ENCODE data around the gene FKBP2.

DNA sequence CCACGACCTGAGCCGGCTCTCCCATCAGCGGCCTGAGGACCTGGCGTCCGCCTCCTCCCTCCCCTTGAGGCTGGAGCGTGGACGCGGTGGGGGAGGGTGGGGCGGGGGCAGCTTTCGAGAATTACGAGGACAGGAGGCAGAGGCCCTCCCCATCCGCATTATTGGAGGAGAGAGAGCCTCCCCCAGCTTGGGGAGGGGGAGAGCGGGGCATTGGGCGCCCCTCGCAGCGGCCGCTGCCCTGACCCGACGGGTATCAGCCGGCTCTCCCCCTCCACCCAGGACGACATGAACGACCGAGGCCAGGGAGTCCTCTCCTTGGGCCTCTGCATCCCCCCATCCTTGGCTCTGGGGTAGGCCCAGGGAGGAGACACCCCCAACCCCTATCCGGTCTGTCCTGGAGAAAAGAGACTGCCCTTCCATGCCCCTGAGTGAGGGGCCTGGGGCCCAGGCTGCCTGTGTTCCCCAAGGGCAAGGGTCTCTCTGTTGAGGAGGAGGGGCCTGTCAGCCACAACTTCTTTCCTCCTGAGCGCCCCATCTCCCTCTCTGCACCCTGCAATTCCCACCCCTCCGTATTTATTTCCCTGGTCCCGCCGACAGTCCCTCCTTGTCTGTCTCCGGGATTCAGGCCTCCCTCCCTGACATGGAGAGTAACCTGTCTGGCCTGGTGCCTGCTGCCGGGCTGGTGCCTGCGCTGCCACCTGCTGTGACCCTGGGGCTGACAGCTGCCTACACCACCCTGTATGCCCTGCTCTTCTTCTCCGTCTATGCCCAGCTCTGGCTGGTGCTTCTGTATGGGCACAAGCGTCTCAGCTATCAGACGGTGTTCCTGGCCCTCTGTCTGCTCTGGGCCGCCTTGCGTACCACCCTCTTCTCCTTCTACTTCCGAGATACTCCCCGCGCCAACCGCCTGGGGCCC, 45.2 kb downstream of the FKBP2 start:
- TF ChIP-seq SRSF4 (IDR thresholded peaks at IDR 0.05; ENCODE audit: low read depth, low read length, poor library complexity, severe bottlenecking), result no peak
- TF ChIP-seq, protein P1, sequence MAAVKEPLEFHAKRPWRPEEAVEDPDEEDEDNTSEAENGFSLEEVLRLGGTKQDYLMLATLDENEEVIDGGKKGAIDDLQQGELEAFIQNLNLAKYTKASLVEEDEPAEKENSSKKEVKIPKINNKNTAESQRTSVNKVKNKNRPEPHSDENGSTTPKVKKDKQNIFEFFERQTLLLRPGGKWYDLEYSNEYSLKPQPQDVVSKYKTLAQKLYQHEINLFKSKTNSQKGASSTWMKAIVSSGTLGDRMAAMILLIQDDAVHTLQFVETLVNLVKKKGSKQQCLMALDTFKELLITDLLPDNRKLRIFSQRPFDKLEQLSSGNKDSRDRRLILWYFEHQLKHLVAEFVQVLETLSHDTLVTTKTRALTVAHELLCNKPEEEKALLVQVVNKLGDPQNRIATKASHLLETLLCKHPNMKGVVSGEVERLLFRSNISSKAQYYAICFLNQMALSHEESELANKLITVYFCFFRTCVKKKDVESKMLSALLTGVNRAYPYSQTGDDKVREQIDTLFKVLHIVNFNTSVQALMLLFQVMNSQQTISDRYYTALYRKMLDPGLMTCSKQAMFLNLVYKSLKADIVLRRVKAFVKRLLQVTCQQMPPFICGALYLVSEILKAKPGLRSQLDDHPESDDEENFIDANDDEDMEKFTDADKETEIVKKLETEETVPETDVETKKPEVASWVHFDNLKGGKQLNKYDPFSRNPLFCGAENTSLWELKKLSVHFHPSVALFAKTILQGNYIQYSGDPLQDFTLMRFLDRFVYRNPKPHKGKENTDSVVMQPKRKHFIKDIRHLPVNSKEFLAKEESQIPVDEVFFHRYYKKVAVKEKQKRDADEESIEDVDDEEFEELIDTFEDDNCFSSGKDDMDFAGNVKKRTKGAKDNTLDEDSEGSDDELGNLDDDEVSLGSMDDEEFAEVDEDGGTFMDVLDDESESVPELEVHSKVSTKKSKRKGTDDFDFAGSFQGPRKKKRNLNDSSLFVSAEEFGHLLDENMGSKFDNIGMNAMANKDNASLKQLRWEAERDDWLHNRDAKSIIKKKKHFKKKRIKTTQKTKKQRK (IDR thresholded peaks at IDR 0.05; ENCODE audit: low read length), result no peak
- TF ChIP-seq MTA1 (CRISPR knock-in tag; IDR thresholded peaks at IDR 0.05; ENCODE audit: borderline replicate concordance), result no peak
- no peak for TF ChIP-seq FOXA1 (IDR thresholded peaks at IDR 0.05)
- no peak for TF ChIP-seq FOXA1 (CRISPR knock-in tag; IDR thresholded peaks at IDR 0.05)
- TF ChIP-seq JUN (CRISPR knock-in tag; IDR thresholded peaks at IDR 0.05), result no peak

All from HepG2 (cell line).